ENCODE measurements around the gene AGER. TPM values are rescaled to one million over a fixed set of nuclear protein-coding genes. Genes with fewer than 3 reads are reported as not detected.
A peak's percentile ranks its signal among the peaks of the same experiment; 100 is the strongest.

The AGER gene
- polyA plus RNA-seq, 2 donors, result 3.5 to 8.3 TPM

GRCh38 chr6:32139590-32139989 is 44.5 kb downstream of the AGER start:
- H3K9me3 ChIP-seq (ENCODE audit: control insufficient read depth in 2 of 2, insufficient read depth in 1 of 2, low read depth in 1 of 2, low read length in 1 of 2), result no peaks in the 10 kb centered on the region
- H3K27ac ChIP-seq (ENCODE audit: low read depth in 2 of 2, low read length in 1 of 2), result no peak overlapping the region

GRCh38 chr6:32137454-32137853 is 46.6 kb downstream of the AGER start:
- Histone ChIP-seq H3K9me3 (ENCODE audit: control insufficient read depth in 2 of 2, insufficient read depth in 1 of 2, low read depth in 1 of 2, low read length in 1 of 2) (no peaks in the 10 kb centered on the region), H3K27me3 (ENCODE audit: control insufficient read depth in 1 of 2, insufficient read depth in 2 of 2, low read length in 2 of 2) (no peaks in the 10 kb centered on the region), H3K27ac (ENCODE audit: low read depth in 2 of 2, low read length in 1 of 2) (no peak overlapping the region), H3K36me3 (ENCODE audit: control insufficient read depth in 2 of 2, insufficient read depth in 2 of 2, low read length in 1 of 2) (no peaks in the 10 kb centered on the region), H3K4me1 (ENCODE audit: control insufficient read depth in 2 of 2, insufficient read depth in 2 of 2, low read length in 1 of 2) (peaks cover 0 to 1% of the 10 kb centered on the region in 2 donors), H3K4me3 (ENCODE audit: low read depth in 1 of 2, low read length in 2 of 2) (no peak overlapping the region)

More at GRCh38 chr6:32139590-32139989, 44.5 kb downstream of the AGER start:
- WGBS, 2 donors, result 75 to 81% methylated on average over 5 of the region's 5 CpGs
- no peak overlapping the region for H3K4me3 ChIP-seq (ENCODE audit: low read depth in 1 of 2, low read length in 2 of 2)
- H3K27me3 ChIP-seq (ENCODE audit: control insufficient read depth in 1 of 2, insufficient read depth in 2 of 2, low read length in 2 of 2), result no peaks in the 10 kb centered on the region
- no peaks in the 10 kb centered on the region for H3K36me3 ChIP-seq (ENCODE audit: control insufficient read depth in 2 of 2, insufficient read depth in 2 of 2, low read length in 1 of 2)
- H3K4me1 ChIP-seq (ENCODE audit: control insufficient read depth in 2 of 2, insufficient read depth in 2 of 2, low read length in 1 of 2), result no peaks in the 10 kb centered on the region

- 82 to 87% methylated on average over 4 of the region's 4 CpGs for WGBS, 2 donors
- Histone ChIP-seq H3K4me1 (ENCODE audit: control insufficient read depth in 2 of 2, insufficient read depth in 2 of 2, low read length in 1 of 2) (peaks cover 4 to 7% of the 10 kb centered on the region in 2 donors), H3K36me3 (ENCODE audit: control insufficient read depth in 2 of 2, insufficient read depth in 2 of 2, low read length in 1 of 2) (no peaks in the 10 kb centered on the region), H3K27me3 (ENCODE audit: control insufficient read depth in 1 of 2, insufficient read depth in 2 of 2, low read length in 2 of 2) (no peaks in the 10 kb centered on the region), H3K9me3 (ENCODE audit: control insufficient read depth in 2 of 2, insufficient read depth in 1 of 2, low read depth in 1 of 2, low read length in 1 of 2) (no peaks in the 10 kb centered on the region), H3K4me3 (ENCODE audit: low read depth in 1 of 2, low read length in 2 of 2) (no peak overlapping the region), H3K27ac (ENCODE audit: low read depth in 2 of 2, low read length in 1 of 2) (no peak overlapping the region)
Measured at GRCh38 chr6:32133786-32134185, 50.3 kb downstream of the AGER start.

GRCh38 chr6:32132110-32132509 is 51.9 kb downstream of the AGER start:
- H3K4me1 ChIP-seq (ENCODE audit: control insufficient read depth in 2 of 2, insufficient read depth in 2 of 2, low read length in 1 of 2), result peaks cover 14 to 16% of the 10 kb centered on the region in 2 donors
- H3K4me3 ChIP-seq (ENCODE audit: low read depth in 1 of 2, low read length in 2 of 2), result no peak overlapping the region
- H3K27ac ChIP-seq (ENCODE audit: low read depth in 2 of 2, low read length in 1 of 2), result peak overlapping the region; percentile 71 to 76
- H3K9me3 ChIP-seq (ENCODE audit: control insufficient read depth in 2 of 2, insufficient read depth in 1 of 2, low read depth in 1 of 2, low read length in 1 of 2), result no peaks in the 10 kb centered on the region
- H3K36me3 ChIP-seq (ENCODE audit: control insufficient read depth in 2 of 2, insufficient read depth in 2 of 2, low read length in 1 of 2), result no peaks in the 10 kb centered on the region
- no peaks in the 10 kb centered on the region for H3K27me3 ChIP-seq (ENCODE audit: control insufficient read depth in 1 of 2, insufficient read depth in 2 of 2, low read length in 2 of 2)

GRCh38 chr6:32131439-32131948 is 52.6 kb downstream of the AGER start:
- Histone ChIP-seq H3K4me1 (ENCODE audit: control insufficient read depth in 2 of 2, insufficient read depth in 2 of 2, low read length in 1 of 2) (peaks cover 16 to 19% of the 10 kb centered on the region in 2 donors), H3K27me3 (ENCODE audit: control insufficient read depth in 1 of 2, insufficient read depth in 2 of 2, low read length in 2 of 2) (no peaks in the 10 kb centered on the region), H3K27ac (ENCODE audit: low read depth in 2 of 2, low read length in 1 of 2) (peak overlapping the region; percentile 44 to 47), H3K9me3 (ENCODE audit: control insufficient read depth in 2 of 2, insufficient read depth in 1 of 2, low read depth in 1 of 2, low read length in 1 of 2) (no peaks in the 10 kb centered on the region), H3K36me3 (ENCODE audit: control insufficient read depth in 2 of 2, insufficient read depth in 2 of 2, low read length in 1 of 2) (no peaks in the 10 kb centered on the region), H3K4me3 (ENCODE audit: low read depth in 1 of 2, low read length in 2 of 2) (no peak overlapping the region)
- WGBS, 2 donors, result 87 to 89% methylated on average over 14 of the region's 14 CpGs

Other genes with a start within 250 kb of the AGER start
- 10 to 100 TPM; 15.9 to 19.6 TPM for gene CFB, start 238.2 kb downstream of the AGER start, polyA plus RNA-seq
- 10 to 100 TPM; 30.2 to 49.3 TPM for gene NELFE, start 225.3 kb downstream of the AGER start, polyA plus RNA-seq
- 10 to 100 TPM; 39.1 to 58.0 TPM for gene SKIC2, start 225.1 kb downstream of the AGER start, polyA plus RNA-seq
- 10 to 100 TPM; 11.8 to 16.5 TPM for gene DXO, start 212.1 kb downstream of the AGER start, polyA plus RNA-seq
- gene C4A, start 202.2 kb downstream of the AGER start, polyA plus RNA-seq, result 10 to 100 TPM in 1 of 2 donors, 1 to 10 TPM in 1; 6.9 to 13.1 TPM
- 10 to 100 TPM in 1 of 2 donors, 1 to 10 TPM in 1; 5.3 to 15.0 TPM for gene C4B, start 169.5 kb downstream of the AGER start, polyA plus RNA-seq
- under 1 TPM; 0.43 to 0.47 TPM for gene CYP21A2, start 145.8 kb downstream of the AGER start, polyA plus RNA-seq
- 10 to 100 TPM; 14.8 to 15.5 TPM for gene TNXB, start 74.9 kb downstream of the AGER start, polyA plus RNA-seq
- gene ATF6B, start 56.0 kb downstream of the AGER start, polyA plus RNA-seq, result 10 to 100 TPM; 47.5 to 60.2 TPM
- gene FKBPL, start 54.0 kb downstream of the AGER start, polyA plus RNA-seq, result 10 to 100 TPM in 1 of 2 donors, 1 to 10 TPM in 1; 8.1 to 13.7 TPM
- 1 to 10 TPM; 1.8 to 2.3 TPM for gene PRRT1, start 32.3 kb downstream of the AGER start, polyA plus RNA-seq
- gene PPT2, start 30.1 kb downstream of the AGER start, polyA plus RNA-seq, result 10 to 100 TPM; 20.7 to 21.6 TPM
- gene EGFL8, start 19.7 kb downstream of the AGER start, polyA plus RNA-seq, result 10 to 100 TPM; 18.5 to 27.7 TPM
- gene AGPAT1, start 8.2 kb downstream of the AGER start, polyA plus RNA-seq, result 10 to 100 TPM; 15.3 to 18.3 TPM
- gene RNF5, start 5.8 kb downstream of the AGER start, polyA plus RNA-seq, result 10 to 100 TPM; 36.3 to 44.9 TPM
- gene PBX2, start 5.9 kb upstream of the AGER start, polyA plus RNA-seq, result 10 to 100 TPM; 29.4 to 49.8 TPM
- 1 to 10 TPM; 4.0 to 4.6 TPM for gene GPSM3, start 8.4 kb upstream of the AGER start, polyA plus RNA-seq
- 10 to 100 TPM in 1 of 2 donors, 1 to 10 TPM in 1; 6.5 to 17.8 TPM for gene NOTCH4, start 39.8 kb upstream of the AGER start, polyA plus RNA-seq
- not detected for gene TSBP1, start 187.7 kb upstream of the AGER start, polyA plus RNA-seq
- gene BTNL2, start 222.9 kb upstream of the AGER start, polyA plus RNA-seq, result not detected